Measurements from ENCODE around the gene LOXHD1.

Gene LOXHD1

DNA sequence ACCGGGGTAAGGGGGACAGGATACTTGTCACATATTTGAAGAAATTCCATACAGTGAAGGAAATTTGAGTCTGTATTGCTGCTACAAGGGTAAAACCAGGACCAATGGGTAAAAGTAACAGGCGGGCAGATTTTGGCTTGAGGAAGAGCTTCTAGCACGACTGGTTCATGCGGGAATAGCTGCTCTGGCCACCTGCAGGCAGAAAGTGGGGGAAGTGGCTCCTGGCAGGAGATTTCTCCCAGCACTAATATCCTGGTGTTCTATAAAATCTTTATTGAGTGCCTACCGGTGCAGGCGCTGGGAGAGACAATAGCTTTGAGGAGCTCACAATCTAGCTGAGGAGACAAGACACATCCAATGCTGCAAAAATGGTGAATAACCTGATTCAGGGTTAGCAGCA lies 198.5 kb downstream of the LOXHD1 start:
- H3K4ac ChIP-seq (ENCODE audit: low read depth in 1 of 2, low read length in 2 of 2) = no peak overlapping the region
- no peak overlapping the region for H3K4me2 ChIP-seq (ENCODE audit: low read length, poor library complexity, severe bottlenecking)
- no peak overlapping the region for H4K8ac ChIP-seq (ENCODE audit: low read length)
- H3K27ac ChIP-seq (ENCODE audit: low read length, poor library complexity, severe bottlenecking) = no peak overlapping the region
- H3K18ac ChIP-seq (ENCODE audit: low read depth in 1 of 2, low read length in 2 of 2) = no peak overlapping the region
- WGBS = 61% methylated on average over 6 of the region's 6 CpGs
- no peaks in the 10 kb centered on the region for H3K79me1 ChIP-seq (replicated peaks; ENCODE audit: low read length, poor library complexity, severe bottlenecking)
- H2BK12ac ChIP-seq (ENCODE audit: low read length in 2 of 2) = no peak overlapping the region
- no peaks in the 10 kb centered on the region for H3K9me3 ChIP-seq (ENCODE audit: control insufficient read depth, low read length)
- no peak for DNase-seq
- H4K91ac ChIP-seq (ENCODE audit: low read length) = no peak overlapping the region
- H3K36me3 ChIP-seq (ENCODE audit: control insufficient read depth in 1 of 2, insufficient read depth in 2 of 2, low read depth in 1 of 2, low read length in 2 of 2) = no peaks in the 10 kb centered on the region
- H3K9ac ChIP-seq (ENCODE audit: low read length) = no peak overlapping the region
- H2BK5ac ChIP-seq (ENCODE audit: low read depth, low read length, poor library complexity, severe bottlenecking) = no peak overlapping the region
- H2BK15ac ChIP-seq (ENCODE audit: low read depth, poor library complexity, severe bottlenecking) = no peak overlapping the region
- H3K27me3 ChIP-seq (ENCODE audit: control insufficient read depth in 1 of 2, insufficient read depth in 1 of 2, low read length in 2 of 2) = peaks cover 4 to 14% of the 10 kb centered on the region in 2 experiments
- no peak overlapping the region for H2BK120ac ChIP-seq (ENCODE audit: low read depth, low read length)
- no peak overlapping the region for H3K4me3 ChIP-seq (ENCODE audit: insufficient read depth in 1 of 2, low read depth in 1 of 2, low read length in 2 of 2)
- H3K4me1 ChIP-seq (ENCODE audit: control insufficient read depth, insufficient read depth, low read depth, low read length) = no peaks in the 10 kb centered on the region
- no peak overlapping the region for H3K23ac ChIP-seq (ENCODE audit: low read length in 2 of 2)
- no peak overlapping the region for H2AK5ac ChIP-seq (ENCODE audit: low read length, severe bottlenecking)
- H2AFZ ChIP-seq (ENCODE audit: low read depth, low read length) = no peak overlapping the region
- no peak overlapping the region for H3K14ac ChIP-seq (ENCODE audit: low read length in 2 of 2)

DNA sequence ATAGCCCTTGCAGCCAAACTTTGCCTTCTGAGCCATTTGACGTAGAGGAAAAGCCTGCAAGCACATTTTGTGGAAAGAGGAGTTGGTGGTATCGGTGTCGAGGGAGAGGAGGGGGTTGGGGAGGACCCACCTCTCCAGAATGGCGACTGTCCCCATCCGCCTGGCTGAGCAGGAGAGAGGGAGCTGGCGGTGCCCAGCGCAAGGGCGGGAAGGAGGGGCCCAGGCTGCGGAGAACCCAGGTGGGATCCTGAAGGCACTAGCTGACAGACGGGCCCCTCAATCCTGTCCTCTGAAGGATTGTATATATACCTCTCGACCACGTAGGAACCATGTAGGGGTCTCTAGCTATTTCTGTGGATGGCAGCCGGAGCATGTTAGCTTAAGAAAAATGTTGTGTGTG lies 200.3 kb downstream of the LOXHD1 start:
- peaks cover 4 to 6% of the 10 kb centered on the region in 2 experiments for H3K27me3 ChIP-seq (ENCODE audit: control insufficient read depth in 1 of 2, insufficient read depth in 1 of 2, low read length in 2 of 2)
- no peak for DNase-seq

DNA sequence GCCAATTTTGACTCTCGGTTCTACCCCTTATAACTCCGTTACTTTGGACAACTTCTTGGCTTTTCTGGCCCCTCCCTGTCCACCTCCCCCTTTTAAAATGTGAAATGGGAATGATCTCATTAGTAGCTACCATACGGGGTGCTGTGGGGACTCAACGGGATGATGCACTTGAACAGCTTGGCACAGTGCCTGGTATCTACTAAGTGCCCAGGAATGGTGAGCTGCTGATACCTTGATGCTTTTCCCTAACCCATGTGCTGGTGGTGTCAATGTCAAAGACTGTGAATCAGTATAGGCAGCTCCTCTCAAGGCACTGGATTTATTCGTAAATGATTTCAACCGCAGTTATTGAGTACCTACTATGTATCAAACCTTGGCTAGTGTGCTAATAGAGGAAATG lies 204.2 kb downstream of the LOXHD1 start:
- H4K8ac ChIP-seq (ENCODE audit: low read length) = no peak overlapping the region
- no peak overlapping the region for H2BK12ac ChIP-seq (ENCODE audit: low read length in 2 of 2)
- no peak overlapping the region for H2BK15ac ChIP-seq (ENCODE audit: low read depth, poor library complexity, severe bottlenecking)
- no peak overlapping the region for H3K4ac ChIP-seq (ENCODE audit: low read depth in 1 of 2, low read length in 2 of 2)
- H2BK120ac ChIP-seq (ENCODE audit: low read depth, low read length) = no peak overlapping the region
- H3K4me2 ChIP-seq (ENCODE audit: low read length, poor library complexity, severe bottlenecking) = no peak overlapping the region
- H3K4me3 ChIP-seq (ENCODE audit: insufficient read depth in 1 of 2, low read depth in 1 of 2, low read length in 2 of 2) = no peak overlapping the region
- H3K23ac ChIP-seq (ENCODE audit: low read length in 2 of 2) = no peak overlapping the region
- no peak overlapping the region for H3K18ac ChIP-seq (ENCODE audit: low read depth in 1 of 2, low read length in 2 of 2)
- no peak overlapping the region for H3K9ac ChIP-seq (ENCODE audit: low read length)
- no peak for DNase-seq
- H2AK5ac ChIP-seq (ENCODE audit: low read length, severe bottlenecking) = no peak overlapping the region
- peaks cover 2% of the 10 kb centered on the region for H3K4me1 ChIP-seq (ENCODE audit: control insufficient read depth, insufficient read depth, low read depth, low read length)
- peaks cover 13% of the 10 kb centered on the region for H3K9me3 ChIP-seq (ENCODE audit: control insufficient read depth, low read length)
- peaks cover 0 to 3% of the 10 kb centered on the region in 2 experiments for H3K27me3 ChIP-seq (ENCODE audit: control insufficient read depth in 1 of 2, insufficient read depth in 1 of 2, low read length in 2 of 2)
- no peak overlapping the region for H2AFZ ChIP-seq (ENCODE audit: low read depth, low read length)
- WGBS = 86% methylated on average over 4 of the region's 6 CpGs
- H2BK5ac ChIP-seq (ENCODE audit: low read depth, low read length, poor library complexity, severe bottlenecking) = no peak overlapping the region
- no peak overlapping the region for H4K91ac ChIP-seq (ENCODE audit: low read length)
- H3K14ac ChIP-seq (ENCODE audit: low read length in 2 of 2) = no peak overlapping the region
- H3K79me1 ChIP-seq (replicated peaks; ENCODE audit: low read length, poor library complexity, severe bottlenecking) = no peaks in the 10 kb centered on the region
- no peak overlapping the region for H3K27ac ChIP-seq (ENCODE audit: low read length, poor library complexity, severe bottlenecking)
- H3K36me3 ChIP-seq (ENCODE audit: control insufficient read depth in 1 of 2, insufficient read depth in 2 of 2, low read depth in 1 of 2, low read length in 2 of 2) = no peaks in the 10 kb centered on the region

More for the DNA sequence above, 200.3 kb downstream of the LOXHD1 start:
- H3K18ac ChIP-seq (ENCODE audit: low read depth in 1 of 2, low read length in 2 of 2) = no peak overlapping the region
- no peak overlapping the region for H3K27ac ChIP-seq (ENCODE audit: low read length, poor library complexity, severe bottlenecking)
- H2BK15ac ChIP-seq (ENCODE audit: low read depth, poor library complexity, severe bottlenecking) = no peak overlapping the region
- no peak overlapping the region for H3K23ac ChIP-seq (ENCODE audit: low read length in 2 of 2)
- 96% methylated on average over 13 of the region's 13 CpGs for WGBS
- no peak overlapping the region for H2AFZ ChIP-seq (ENCODE audit: low read depth, low read length)
- H2BK120ac ChIP-seq (ENCODE audit: low read depth, low read length) = no peak overlapping the region
- H3K9ac ChIP-seq (ENCODE audit: low read length) = no peak overlapping the region
- H3K79me1 ChIP-seq (replicated peaks; ENCODE audit: low read length, poor library complexity, severe bottlenecking) = no peaks in the 10 kb centered on the region
- no peaks in the 10 kb centered on the region for H3K36me3 ChIP-seq (ENCODE audit: control insufficient read depth in 1 of 2, insufficient read depth in 2 of 2, low read depth in 1 of 2, low read length in 2 of 2)
- no peak overlapping the region for H3K14ac ChIP-seq (ENCODE audit: low read length in 2 of 2)
- no peak overlapping the region for H3K4me2 ChIP-seq (ENCODE audit: low read length, poor library complexity, severe bottlenecking)
- H3K4me1 ChIP-seq (ENCODE audit: control insufficient read depth, insufficient read depth, low read depth, low read length) = peaks cover 2% of the 10 kb centered on the region
- H2AK5ac ChIP-seq (ENCODE audit: low read length, severe bottlenecking) = no peak overlapping the region
- H3K4me3 ChIP-seq (ENCODE audit: insufficient read depth in 1 of 2, low read depth in 1 of 2, low read length in 2 of 2) = no peak overlapping the region
- H4K91ac ChIP-seq (ENCODE audit: low read length) = no peak overlapping the region
- no peak overlapping the region for H4K8ac ChIP-seq (ENCODE audit: low read length)
- H3K4ac ChIP-seq (ENCODE audit: low read depth in 1 of 2, low read length in 2 of 2) = no peak overlapping the region
- H3K9me3 ChIP-seq (ENCODE audit: control insufficient read depth, low read length) = no peaks in the 10 kb centered on the region
- no peak overlapping the region for H2BK5ac ChIP-seq (ENCODE audit: low read depth, low read length, poor library complexity, severe bottlenecking)
- H2BK12ac ChIP-seq (ENCODE audit: low read length in 2 of 2) = no peak overlapping the region

DNA sequence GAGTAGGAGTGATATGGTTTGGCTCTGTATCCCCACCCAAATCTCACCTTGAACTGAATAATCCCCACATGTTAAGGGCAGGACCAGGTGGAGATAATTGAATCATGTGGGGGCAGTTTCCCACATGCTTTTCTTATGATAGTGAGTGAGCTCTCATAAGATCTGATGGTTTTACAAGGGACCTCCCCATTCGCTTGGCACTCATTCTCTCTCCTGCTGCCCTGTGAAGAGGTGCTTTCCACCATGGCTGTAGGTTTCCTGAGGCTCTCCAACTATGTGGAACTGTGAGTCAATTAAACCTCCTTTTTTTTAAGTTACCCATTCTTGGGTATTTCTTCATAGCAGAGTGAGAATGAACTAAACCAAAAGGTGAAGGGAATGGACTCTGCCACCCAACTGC lies 207.5 kb downstream of the LOXHD1 start:
- no peak overlapping the region for H2AFZ ChIP-seq (ENCODE audit: low read depth, low read length)
- H3K4me1 ChIP-seq (ENCODE audit: control insufficient read depth, insufficient read depth, low read depth, low read length) = peaks cover 2% of the 10 kb centered on the region
- no peak overlapping the region for H3K4ac ChIP-seq (ENCODE audit: low read depth in 1 of 2, low read length in 2 of 2)
- no peak overlapping the region for H3K9ac ChIP-seq (ENCODE audit: low read length)
- no peak overlapping the region for H3K4me3 ChIP-seq (ENCODE audit: insufficient read depth in 1 of 2, low read depth in 1 of 2, low read length in 2 of 2)
- peaks cover 0 to 3% of the 10 kb centered on the region in 2 experiments for H3K27me3 ChIP-seq (ENCODE audit: control insufficient read depth in 1 of 2, insufficient read depth in 1 of 2, low read length in 2 of 2)
- H2BK15ac ChIP-seq (ENCODE audit: low read depth, poor library complexity, severe bottlenecking) = no peak overlapping the region
- no peak overlapping the region for H3K14ac ChIP-seq (ENCODE audit: low read length in 2 of 2)
- H3K79me1 ChIP-seq (replicated peaks; ENCODE audit: low read length, poor library complexity, severe bottlenecking) = no peaks in the 10 kb centered on the region
- H3K9me3 ChIP-seq (ENCODE audit: control insufficient read depth, low read length) = peaks cover 13% of the 10 kb centered on the region
- H4K91ac ChIP-seq (ENCODE audit: low read length) = no peak overlapping the region
- H3K23ac ChIP-seq (ENCODE audit: low read length in 2 of 2) = no peak overlapping the region
- H2BK5ac ChIP-seq (ENCODE audit: low read depth, low read length, poor library complexity, severe bottlenecking) = no peak overlapping the region
- H3K27ac ChIP-seq (ENCODE audit: low read length, poor library complexity, severe bottlenecking) = no peak overlapping the region
- no peak for DNase-seq
- no peak overlapping the region for H4K8ac ChIP-seq (ENCODE audit: low read length)
- H3K36me3 ChIP-seq (ENCODE audit: control insufficient read depth in 1 of 2, insufficient read depth in 2 of 2, low read depth in 1 of 2, low read length in 2 of 2) = no peaks in the 10 kb centered on the region
- no peak overlapping the region for H2BK120ac ChIP-seq (ENCODE audit: low read depth, low read length)
- WGBS = no CpG with 5 or more reads among the region's 1 CpG
- no peak overlapping the region for H3K18ac ChIP-seq (ENCODE audit: low read depth in 1 of 2, low read length in 2 of 2)
- H3K4me2 ChIP-seq (ENCODE audit: low read length, poor library complexity, severe bottlenecking) = no peak overlapping the region
- H2BK12ac ChIP-seq (ENCODE audit: low read length in 2 of 2) = no peak overlapping the region
- no peak overlapping the region for H2AK5ac ChIP-seq (ENCODE audit: low read length, severe bottlenecking)

Measured in mesenchymal stem cell (in vitro differentiated cells and primary cell).